ENCODE data around the gene CAMK2G.
A peak's percentile ranks its signal among the peaks of the same experiment; 100 is the strongest.
"Not testable (repeated sequence)": the region's sequence is repeated elsewhere in the genome, so short reads cannot be mapped to it uniquely, and the experiment has no call there.

The CAMK2G gene

DNA sequence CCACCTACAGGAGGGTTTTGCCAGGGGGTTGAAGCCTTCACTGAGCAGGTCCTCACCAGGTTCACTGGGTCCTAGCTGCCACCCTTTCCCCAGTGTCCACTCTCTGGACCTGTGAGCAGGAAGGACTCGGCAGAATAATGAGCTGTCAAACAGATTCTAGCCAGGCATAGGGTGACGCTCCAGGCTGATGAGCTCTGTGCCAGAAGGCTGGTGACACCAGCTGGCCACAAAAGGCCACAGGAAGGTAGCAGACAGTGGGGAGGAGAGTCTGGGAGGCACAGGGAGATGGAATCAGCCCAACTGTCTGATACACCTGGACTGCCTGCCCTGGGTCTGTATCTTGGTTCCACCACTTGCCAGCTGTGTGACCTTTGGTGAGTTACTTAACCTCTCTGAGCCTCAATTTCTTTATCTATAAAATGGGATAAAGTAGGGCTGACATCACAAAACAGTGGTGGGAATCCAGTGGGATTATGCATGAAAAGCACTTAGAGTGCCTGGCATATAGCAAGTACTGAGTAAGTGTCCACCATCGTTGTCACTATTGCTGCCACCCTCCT, 36.3 kb downstream of the CAMK2G start:
- DNase-seq = no peak

DNA sequence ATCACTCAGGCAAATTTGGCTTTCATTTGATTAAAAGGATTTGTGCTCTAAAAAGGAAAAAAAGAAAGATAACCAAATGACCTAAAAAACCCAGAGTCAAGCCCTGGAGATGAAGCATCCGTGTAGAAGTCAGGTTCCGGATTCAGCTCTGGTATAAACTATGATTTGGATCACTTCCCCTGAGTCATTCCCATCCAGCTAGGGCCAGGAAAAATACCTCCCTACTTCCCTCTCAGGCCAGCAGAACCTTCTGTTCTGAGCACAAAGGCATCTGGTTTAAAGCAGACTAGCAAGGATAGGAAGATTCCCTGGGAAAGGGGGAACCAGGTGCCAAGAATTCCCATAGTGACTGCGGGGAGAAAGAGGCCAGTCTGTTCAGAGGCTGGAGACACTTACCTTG, 37.3 kb downstream of the CAMK2G start:
- DNase-seq = no peak

DNA sequence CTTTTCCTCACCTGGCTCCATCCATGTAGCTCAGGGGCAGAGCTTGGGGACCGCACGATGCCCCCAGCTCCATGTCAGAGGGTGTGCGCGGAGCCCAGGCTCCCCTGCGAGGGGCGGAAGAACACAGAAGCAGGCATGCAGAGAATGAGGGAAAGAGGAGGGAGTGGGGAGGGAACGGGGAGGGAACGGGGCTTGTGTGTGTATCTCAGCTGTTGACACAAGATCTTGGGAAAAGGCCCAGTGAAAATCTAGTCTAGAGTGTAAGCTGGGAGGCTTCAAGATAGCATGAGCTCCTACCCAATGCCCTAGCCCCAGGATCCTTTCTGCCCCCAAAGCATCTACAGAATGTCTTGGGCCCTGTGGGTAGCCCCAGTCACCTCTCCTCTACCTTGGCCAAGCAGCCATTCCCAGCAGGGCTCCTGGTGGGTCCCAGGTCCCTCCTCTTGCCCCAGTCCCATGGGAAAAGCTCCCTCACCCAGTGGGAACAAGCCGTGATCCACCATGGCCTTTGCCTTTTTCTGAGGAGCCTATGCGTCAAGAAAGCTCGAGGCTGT, 37.9 kb downstream of the CAMK2G start:
- no peak for DNase-seq

DNA sequence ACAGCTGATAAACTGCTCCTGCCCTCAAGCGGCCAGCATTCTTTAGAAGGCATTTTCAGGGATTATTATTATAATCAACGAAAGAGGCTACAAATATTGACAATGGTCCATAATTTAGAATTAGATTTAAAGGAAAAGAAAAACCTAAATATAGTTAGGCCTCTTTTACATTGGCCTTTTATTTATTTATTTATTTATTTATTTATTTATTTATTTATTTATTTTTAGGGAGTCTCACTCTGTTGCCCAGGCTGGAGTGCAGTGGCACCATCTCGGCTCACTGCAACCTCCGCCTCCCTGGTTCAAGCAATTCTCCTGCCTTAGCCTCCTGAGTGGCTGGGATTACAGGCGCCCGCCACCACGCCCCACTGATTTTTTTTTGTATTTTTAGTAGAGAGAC, 45.3 kb downstream of the CAMK2G start:
- not testable (repeated sequence) for DNase-seq

DNA sequence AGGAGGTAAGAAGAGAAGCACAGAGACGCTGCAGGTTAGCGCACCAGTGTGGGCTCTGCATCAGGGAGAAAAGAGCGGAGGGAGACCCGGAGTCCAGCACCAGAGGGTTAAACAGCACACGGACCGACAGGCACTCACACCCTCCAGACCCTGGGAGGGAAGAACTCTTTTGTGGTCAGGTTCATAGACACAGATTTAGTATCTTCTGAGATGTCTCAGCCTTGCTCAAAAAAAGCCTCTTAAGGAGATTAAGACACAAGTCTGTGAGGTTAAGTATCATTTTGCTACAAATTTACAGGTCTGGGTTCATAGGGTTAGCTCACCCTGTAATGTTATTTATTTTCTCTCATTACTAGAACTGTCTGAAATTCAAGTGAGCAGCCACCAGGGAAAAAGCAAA, 46.2 kb downstream of the CAMK2G start:
- DNase-seq = no peak

DNA sequence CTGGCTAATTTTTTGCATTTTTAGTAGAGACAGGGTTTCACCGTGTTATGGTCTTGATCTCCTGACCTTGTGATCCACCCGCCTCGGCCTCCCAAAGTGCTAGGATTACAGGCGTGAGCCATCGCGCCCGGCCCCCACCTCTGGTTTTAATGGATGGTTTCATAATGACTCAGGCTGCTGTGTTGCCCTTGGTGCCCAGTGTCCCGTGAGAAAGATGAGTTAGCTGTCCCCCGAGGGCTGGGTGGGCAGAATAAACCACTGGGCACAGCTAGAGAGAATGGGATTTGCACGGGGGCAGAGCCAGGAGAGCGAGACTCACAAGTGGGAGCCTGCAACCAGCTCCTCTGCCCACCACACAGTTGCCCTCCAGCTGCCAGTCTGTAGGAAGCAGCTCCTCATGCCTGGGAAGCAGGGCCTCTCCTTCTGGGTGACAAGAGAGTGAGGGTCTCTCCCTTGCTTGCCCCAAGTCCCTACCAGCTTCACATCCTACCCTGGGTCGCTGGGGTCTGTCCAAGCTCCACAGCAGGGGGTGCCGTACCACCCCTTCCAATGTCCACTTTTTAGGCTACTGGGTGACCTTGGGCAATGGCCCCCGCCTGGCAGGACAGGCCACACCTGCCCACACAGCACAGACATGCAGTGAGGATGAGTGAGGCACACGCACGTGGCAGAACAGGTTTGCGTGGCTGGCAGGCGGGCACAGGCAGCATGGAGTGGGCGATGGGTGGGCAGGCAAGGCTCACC, 46.8 kb downstream of the CAMK2G start:
- DNase-seq = no peak

DNA sequence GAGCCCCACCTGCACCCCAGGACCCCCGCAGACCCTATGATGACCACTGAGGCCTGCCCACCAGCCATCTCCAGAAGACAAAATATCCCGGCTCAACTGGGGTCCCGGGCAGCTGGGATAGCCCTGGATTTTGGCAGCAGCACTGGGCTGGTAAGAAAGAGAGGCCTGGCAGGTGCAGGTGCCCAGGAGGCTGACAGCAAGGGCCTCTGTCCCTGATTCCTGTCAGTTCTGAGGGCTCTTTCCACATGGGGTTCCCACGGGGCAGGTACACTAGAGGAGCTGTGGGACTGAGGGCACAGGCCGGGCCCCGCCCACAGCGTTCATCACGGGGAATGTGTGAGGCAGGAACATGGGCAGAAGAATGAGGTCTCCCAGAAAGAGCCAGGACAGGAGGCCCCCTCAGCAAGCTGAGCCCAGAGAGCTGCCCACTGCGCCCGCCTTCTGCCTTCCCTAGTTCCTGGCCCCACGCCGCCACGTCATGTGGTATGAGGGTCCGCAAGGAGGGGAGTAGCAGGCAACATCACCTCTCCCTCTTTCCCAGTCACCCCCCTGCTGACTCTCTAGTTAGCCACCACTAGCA, 50.1 kb downstream of the CAMK2G start:
- no peak for DNase-seq

DNA sequence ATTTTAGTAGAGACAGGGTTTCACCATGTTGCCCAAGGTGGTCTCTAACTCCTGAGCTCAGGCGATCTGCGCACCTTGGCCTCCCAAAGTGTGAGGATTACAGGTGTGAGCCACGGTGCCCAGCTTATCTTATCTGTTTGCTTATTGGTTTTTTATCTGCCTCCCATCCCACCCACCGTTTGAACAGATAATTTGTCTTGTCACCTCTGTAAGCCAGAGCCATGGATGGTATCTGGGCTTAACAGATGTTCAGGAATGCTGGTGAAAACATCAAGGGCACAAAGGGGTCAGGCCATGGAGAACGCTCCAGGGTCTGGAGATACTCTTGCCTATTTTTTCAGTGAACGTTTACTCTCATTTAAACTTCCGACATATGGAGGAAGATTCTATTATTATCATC, 51.0 kb downstream of the CAMK2G start:
- no peak for DNase-seq

DNA sequence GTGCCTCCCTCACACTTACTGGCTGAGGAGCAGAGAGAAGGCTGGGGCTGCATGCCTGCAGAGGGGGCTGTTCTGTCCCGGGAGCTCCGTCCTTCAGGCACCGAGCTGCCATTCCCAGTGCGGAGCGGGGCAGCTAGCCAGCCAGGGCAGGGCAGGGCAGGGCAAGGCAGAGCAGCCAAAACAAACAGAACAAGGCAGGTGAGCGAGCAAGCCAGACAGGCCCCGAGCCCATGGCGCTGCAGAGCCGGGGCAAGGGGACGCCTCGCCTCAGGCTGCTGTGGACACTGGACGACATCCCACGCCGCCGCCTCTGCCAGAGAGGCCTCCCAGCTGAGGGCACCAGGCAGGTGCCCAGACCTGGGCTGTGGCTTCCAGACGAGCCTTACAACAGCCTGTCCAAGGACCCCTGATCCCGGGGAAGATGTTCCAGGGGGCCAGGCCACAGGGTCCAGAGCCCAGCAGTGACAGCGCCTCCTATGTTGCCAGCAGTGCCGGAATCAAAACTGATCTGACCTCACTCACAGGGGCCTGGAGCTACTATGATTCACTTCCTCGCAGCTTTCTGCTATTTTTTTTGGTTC, 54.8 kb downstream of the CAMK2G start:
- no peak for DNase-seq

DNA sequence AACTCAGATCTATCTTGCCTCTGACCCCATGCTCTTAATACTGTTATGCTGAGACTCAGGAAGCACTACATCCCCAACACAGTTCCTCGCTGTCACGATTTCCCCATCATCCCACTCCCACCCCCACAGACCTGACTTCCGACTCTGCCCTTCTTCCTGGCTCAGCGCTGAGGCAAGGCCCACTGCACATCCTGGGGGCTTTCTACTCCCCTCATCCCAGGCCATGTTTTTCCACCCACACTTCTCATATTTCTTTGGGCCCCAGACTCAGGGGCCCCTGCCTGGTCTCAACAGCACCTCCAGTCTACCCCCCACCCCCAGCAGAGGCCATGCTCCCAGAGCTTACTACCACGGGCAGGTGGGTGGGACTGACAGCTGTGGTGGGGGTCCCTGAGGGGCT, 55.3 kb downstream of the CAMK2G start:
- no peak for DNase-seq

DNA sequence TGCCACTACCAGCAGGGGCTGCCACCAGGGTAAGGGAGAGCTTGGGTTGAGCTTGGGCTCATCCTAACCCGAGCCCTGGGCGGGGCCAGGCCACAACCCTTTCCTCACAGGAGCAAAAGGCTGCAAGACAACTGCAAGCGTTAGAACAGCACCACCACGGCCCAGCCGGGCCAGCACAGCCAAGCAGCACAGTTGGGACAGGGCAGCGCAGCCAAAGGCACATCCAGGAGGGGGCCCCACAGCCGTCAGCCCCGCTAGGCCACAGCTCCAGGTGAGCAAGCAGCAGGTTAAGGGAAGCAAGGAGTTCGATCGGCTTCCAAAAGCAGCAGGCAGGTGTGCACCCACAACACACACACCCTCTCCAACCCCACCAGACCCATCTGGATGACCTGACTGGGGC, 56.0 kb downstream of the CAMK2G start:
- no peak for DNase-seq

DNA sequence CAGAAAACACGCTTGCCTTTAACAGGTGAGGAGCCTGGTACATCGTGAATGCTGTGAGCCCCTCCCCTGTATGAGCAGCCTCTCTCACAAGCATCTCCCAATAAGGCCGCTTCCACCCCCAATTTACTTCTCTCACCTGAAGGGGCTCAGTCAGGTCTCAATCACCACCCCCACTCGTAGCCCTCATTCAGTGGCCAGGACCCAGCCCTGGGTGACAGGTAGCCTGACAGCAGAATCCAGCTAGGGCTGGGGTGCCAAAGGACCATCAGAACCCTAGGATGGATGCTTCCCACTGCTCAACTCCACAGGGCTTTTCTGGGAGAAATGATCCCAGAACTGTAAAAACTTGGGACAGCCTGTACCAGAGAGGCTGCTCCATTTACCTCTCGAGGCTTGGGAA, 56.5 kb downstream of the CAMK2G start:
- DNase-seq = no peak

DNA sequence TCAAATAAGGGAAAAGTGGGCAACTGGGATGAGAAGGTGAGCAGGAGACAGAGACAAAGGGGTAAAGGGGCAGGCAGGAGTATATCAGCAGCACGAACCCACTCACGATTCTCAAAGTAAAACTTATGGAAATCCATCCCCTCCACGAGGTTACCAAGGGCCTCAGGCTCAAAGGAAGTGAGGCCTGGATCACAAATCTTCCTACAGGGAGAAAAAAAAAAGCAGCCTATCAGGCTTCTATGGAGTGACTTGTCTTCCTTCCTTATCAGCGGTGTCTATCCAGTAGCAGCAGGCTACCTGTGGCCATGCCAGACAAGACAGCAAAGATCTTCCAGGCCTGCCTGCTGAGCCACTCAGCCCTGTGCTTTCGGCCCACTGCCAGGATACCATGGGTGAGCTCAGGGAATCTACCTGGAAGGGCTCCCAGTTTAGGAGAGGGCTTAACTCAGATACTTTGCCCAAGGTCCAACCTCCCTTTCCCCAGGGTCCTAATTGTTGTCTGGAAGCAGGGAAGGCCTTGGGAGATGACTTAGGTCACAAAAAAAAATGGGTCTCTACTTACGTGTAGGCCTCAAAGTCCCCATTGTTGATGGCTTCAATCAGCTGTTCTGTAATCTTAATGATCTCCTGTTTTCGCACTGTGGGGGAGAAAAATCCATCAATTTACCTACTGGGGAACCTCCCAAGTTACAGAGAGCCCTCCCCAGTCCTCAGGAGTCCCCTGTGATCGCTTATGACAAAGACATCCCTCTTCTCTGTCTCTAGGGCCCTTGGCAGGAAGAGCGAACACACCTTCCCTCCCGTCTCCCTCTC, 57.2 kb downstream of the CAMK2G start:
- DNase-seq = no peak

DNA sequence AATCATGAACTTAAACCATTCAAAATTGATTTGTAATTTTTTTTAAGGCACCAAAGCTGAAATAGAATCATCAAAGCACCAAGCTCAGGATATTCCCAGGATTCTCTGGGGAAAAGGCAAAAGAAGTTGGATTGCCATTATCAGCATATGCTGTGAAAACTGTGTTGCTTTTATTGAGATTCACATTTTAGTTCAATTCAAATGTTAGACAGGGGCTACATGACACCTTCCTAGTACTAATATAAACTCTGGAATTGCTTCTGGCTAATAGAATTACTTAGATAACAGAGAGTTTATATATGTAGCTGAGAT, 58.7 kb downstream of the CAMK2G start:
- no peak for DNase-seq

DNA sequence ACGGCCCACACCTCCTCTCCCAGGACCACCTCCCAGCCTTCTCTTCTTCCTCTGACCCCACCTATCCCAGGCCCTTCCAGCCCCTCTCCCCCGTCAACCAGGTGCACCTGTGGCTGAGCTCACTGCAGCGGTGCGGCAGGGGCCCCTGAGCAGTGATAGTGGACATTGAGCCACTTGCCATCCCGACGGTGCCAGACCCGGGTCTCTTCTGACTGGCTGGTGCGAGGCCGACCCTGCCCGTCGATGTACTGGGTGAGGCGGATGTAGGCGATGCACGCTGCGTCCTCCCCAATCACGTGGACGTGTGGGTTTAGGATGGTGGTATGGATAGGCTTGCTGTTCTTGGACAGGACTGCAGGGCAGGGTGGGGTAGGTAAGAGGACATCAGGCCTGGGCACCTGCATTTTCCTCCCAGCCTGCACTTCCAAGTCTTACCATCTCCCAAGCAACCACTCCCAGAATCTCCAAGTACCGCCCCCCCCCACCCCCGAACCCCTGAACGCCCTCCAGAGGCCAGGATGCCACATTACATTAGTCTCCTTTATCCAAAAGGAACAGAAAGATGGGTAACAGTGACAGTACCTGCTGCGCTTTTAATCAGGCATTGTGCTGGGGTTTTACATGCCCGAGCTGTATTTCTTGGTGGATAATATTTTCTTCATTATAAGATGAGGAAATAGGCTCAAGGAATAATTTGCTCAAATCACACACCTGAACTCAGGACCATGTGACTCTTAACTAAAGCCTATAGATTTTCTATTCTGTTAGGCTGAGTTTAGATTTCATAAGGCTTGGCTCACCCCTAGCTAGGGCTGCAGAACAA, 59.2 kb downstream of the CAMK2G start:
- no peak for DNase-seq

DNA sequence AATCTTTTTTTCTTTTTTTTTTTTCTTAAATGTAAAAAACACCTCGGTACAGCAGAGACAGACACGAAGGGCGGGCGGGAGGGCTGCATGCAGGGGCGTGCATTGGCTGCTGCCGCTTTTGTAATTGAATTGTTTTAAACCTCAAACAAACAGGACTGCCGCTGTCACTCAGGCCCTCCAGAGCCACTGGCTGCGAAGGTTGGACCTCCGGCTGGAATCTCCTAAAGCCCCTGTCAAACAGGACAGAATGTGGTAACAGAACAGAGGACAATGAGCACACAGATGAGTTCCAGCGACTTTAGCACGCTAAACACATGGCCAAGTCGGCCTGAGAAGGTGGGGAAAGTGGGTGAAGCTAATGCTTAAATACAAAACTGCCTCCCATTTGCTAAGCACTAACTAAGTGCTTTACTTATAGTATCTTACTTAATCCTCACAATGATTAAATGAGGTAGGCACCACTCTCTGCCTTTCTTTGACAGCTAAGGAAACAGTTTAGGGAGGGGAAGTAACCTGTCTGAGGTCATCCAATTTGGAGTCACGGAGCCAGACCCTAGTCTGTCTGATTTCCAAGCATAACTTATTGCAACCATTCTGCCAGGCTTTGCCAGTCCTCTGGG, 60.0 kb downstream of the CAMK2G start:
- DNase-seq = no peak

DNA sequence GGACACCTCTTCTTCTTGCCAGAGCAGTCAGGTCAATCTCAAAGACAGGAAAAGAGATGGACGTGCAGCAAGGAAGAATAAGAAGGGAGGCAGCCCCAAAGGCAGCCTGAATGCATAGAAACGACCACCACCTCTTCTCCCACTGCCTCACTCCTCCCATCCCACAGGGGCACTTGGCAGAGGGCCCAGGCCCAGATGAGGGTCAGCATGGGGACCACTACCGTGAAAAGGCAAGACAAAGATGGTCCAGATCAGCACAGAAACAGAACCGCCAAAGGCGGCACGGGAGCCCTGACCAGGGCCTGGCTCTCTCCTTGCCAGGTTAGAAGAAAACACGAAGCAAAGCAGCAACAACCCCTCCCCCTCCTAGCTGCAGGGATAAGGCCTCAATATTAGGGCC, 61.0 kb downstream of the CAMK2G start:
- DNase-seq = no peak

DNA sequence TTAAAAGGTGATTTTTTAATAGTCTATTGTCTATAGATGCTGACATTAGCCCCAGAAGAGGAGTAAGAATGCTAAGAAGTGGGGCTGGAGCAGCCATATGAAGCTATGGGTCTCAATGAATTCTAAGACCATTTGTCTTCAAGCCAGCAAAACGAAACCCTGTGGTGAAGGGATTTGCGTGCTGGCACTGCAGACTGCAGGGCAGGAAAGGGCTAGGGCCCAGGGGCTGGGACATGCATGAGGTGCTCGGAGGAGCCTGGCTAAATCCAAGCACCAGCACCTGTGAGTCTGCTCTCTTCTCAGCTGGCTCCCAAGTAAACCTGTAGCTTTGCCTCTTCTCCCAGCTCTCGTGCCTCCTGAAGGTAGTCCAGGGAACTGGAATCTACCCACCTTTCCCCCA, 61.7 kb downstream of the CAMK2G start:
- no peak for DNase-seq

DNA sequence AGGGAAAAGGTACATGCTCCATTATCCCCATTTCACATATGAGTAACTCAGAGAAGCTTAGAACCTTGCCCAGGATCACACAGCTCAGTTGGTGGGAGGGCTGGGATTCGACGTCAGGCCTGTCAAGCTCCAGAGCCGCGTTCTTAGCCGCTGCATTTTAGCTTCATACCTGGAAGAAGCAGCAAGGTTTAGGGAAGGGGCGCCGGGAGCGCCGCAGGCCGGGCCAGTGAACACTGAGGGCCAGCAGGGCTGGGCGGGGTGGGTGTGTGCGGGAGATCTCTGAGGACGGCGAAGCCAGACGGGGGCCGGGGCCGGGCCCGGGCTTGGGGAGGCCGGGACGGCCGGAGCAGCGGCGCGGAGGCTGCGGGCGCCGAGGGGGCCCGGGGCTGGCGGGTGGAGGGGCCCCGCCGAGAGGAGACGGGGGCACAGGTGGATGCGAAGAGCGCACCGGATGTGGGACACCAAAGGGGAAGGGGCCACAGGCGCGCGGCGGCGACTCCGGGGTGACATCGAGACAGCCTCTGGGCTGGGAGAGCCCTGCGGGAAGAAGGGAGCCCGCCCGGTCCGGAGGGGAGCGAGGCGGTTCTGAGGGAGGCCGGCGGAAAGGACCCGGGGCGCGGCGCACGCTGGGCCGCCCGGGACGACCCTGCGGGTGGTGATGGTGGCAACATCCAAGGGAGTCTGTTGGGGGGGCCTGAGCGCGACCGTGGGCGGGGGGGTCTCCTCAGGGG, 63.5 kb downstream of the CAMK2G start:
- DNase-seq = peak in 3 of 4 experiments; percentile 20 to 53 (median 52)

DNA sequence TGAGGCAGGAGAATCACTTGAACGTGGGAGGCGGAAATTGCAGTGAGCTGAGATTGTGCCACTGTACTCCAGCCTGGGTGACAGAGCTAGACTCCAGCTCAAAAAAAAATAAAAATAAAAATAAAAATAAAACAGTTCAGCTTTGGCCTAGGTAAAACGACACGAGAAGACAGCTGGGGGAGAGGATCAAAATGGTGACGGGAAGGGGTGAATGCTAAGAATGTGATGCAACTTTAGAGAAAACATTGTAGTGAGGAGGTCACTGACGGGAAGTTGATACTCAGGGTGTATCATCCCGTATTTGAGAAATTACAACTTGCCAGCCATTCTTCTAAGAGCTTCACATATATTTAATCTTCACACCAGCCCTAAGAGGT, 64.0 kb downstream of the CAMK2G start:
- no peak for DNase-seq
